Neuronal stem cell (in vitro differentiated cells): ENCODE measurements around the gene PAX2.

Source experiments
- DNase-seq: peaks from one replicate; pipeline ENCODE4 v3.0.0-alpha.2; 2013; ENCODE audit warnings: low spot score
- H2AFZ ChIP-seq: one replicate; pipeline ENCODE4 v1.6.1; 2013; ENCODE audit warnings: mild to moderate bottlenecking, low read length, inconsistent platforms
- H2AK5ac ChIP-seq: 2 replicates; pipeline ENCODE4 v1.6.1; 2013; ENCODE audit warnings: low read depth, mild to moderate bottlenecking, inconsistent platforms, low read length, moderate library complexity, mixed read lengths
- H2BK120ac ChIP-seq: 2 replicates; pipeline ENCODE4 v1.6.1; 2013; ENCODE audit warnings: low read depth, mild to moderate bottlenecking, inconsistent platforms, low read length, moderate library complexity, mixed read lengths
- H2BK12ac ChIP-seq: one replicate; pipeline ENCODE4 v1.6.1; 2013; ENCODE audit warnings: low read length, inconsistent platforms
- H2BK15ac ChIP-seq: 2 replicates; pipeline ENCODE4 v1.6.1; 2013; ENCODE audit warnings: mild to moderate bottlenecking, low read length, inconsistent platforms, mixed read lengths
- H2BK5ac ChIP-seq: one replicate; pipeline ENCODE4 v1.6.1; 2013; ENCODE audit warnings: inconsistent platforms, mild to moderate bottlenecking, low read length, moderate library complexity
- H3K14ac ChIP-seq: one replicate; pipeline ENCODE4 v1.6.1; 2013; ENCODE audit warnings: low read length, inconsistent platforms
- H3K18ac ChIP-seq: 2 replicates; pipeline ENCODE4 v1.6.1; 2013; ENCODE audit warnings: low read length, inconsistent platforms
- H3K23ac ChIP-seq: 2 replicates; pipeline ENCODE4 v1.6.1; 2013; ENCODE audit warnings: low read depth, mild to moderate bottlenecking, mixed read lengths, low read length, inconsistent platforms; ENCODE audit not compliant: poor library complexity
- H3K27ac ChIP-seq: replicated peaks from 3 replicates; pipeline ENCODE4 v1.5.1; 2013; ENCODE audit warnings: low read length, inconsistent platforms
- H3K27me3 ChIP-seq, 3 experiments: 2 replicates each; pipeline ENCODE4 v1.6.1; 2013; ENCODE audit warnings: low read length in 3 of 3, mild to moderate bottlenecking in 2 of 3, inconsistent platforms in 1 of 3, low read depth in 1 of 3, mixed read lengths in 1 of 3, moderate library complexity in 1 of 3; ENCODE audit not compliant: control insufficient read depth in 3 of 3, insufficient read depth in 3 of 3
- H3K36me3 ChIP-seq, 2 donors: replicated peaks in 1 of 2; 2 replicates each; pipeline ENCODE4 v1.6.1; 2013; ENCODE audit warnings: low read length in 2 of 2; ENCODE audit not compliant: control insufficient read depth in 2 of 2, insufficient read depth in 2 of 2
- H3K4ac ChIP-seq: 2 replicates; pipeline ENCODE4 v1.6.1; 2013; ENCODE audit warnings: inconsistent platforms, mild to moderate bottlenecking, low read length, moderate library complexity
- H3K4me1 ChIP-seq, 2 donors: 1 replicate in 1 of 2; 2 replicates in 1 of 2; pipeline ENCODE4 v1.6.1; 2013; ENCODE audit warnings: low read length in 2 of 2, low read depth in 1 of 2; ENCODE audit not compliant: control insufficient read depth in 2 of 2, insufficient read depth in 1 of 2
- H3K4me2 ChIP-seq: one replicate; pipeline ENCODE4 v1.6.1; 2013; ENCODE audit warnings: mild to moderate bottlenecking, low read length, inconsistent platforms; ENCODE audit not compliant: insufficient read depth, poor library complexity, severe bottlenecking
- H3K4me3 ChIP-seq, 2 donors: 2 replicates each; pipeline ENCODE4 v1.5.1; 2013; ENCODE audit warnings: low read length in 2 of 2, mild to moderate bottlenecking in 2 of 2, inconsistent platforms in 1 of 2, moderate library complexity in 1 of 2
- H3K79me1 ChIP-seq: one replicate; pipeline ENCODE4 v1.6.1; 2013; ENCODE audit warnings: low read depth, mild to moderate bottlenecking, inconsistent platforms, low read length, moderate library complexity
- H3K9ac ChIP-seq: one replicate; pipeline ENCODE4 v1.6.1; 2013; ENCODE audit warnings: mild to moderate bottlenecking, low read depth, low read length, inconsistent platforms; ENCODE audit not compliant: poor library complexity
- H3K9me3 ChIP-seq, 2 donors: replicated peaks in 1 of 2; 2 replicates each; pipeline versions ENCODE3 to v1.6.1; 2013; ENCODE audit warnings: low read length in 2 of 2, mild to moderate bottlenecking in 2 of 2, inconsistent platforms in 1 of 2, low read depth in 1 of 2, mixed read lengths in 1 of 2, moderate library complexity in 1 of 2; ENCODE audit not compliant: control insufficient read depth in 2 of 2, insufficient read depth in 1 of 2
- H4K8ac ChIP-seq: one replicate; pipeline ENCODE4 v1.6.1; 2013; ENCODE audit warnings: low read depth, mild to moderate bottlenecking, inconsistent platforms, low read length, moderate library complexity
- H4K91ac ChIP-seq: one replicate; pipeline ENCODE4 v1.6.1; 2013; ENCODE audit warnings: low read length, low read depth, mild to moderate bottlenecking, inconsistent platforms; ENCODE audit not compliant: poor library complexity
- WGBS, 2 donors: extraction: QIAGEN DNeasy Blood & Tissue Kit; methylation state at CpG; one replicate each; pipeline ENCODE4 v1.1.7; 2013; ENCODE audit warnings: missing lambda C conversion rate in 2 of 2, mixed read lengths in 1 of 2; ENCODE audit not compliant: insufficient read length in 2 of 2, insufficient replicate concordance in 1 of 2; ENCODE audit errors: extremely low coverage in 2 of 2; 5-methylcytosine and 5-hydroxymethylcytosine counted together

The PAX2 gene

DNA sequence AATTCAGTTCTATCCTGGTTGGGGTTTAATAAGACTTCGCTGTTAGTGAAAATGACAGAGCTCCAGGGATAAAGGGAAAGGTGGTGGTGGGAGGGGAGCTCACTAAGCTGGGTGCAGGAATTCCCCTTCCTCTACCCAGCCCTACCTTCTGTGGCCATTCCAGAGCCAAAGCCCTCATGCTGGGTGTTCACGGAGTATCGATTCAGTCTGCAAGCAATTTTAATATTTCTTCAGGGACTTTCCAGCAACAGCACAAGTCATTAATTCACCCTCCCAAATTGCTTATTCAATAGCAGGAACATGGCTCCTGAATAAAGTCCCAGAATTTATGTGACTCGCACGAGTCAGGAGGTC, 22.0 kb downstream of the PAX2 start:
- Histone ChIP-seq H3K4me1 (no peaks in the 10 kb centered on the region), H2AK5ac (no peak overlapping the region), H2BK15ac (no peak overlapping the region)

DNA sequence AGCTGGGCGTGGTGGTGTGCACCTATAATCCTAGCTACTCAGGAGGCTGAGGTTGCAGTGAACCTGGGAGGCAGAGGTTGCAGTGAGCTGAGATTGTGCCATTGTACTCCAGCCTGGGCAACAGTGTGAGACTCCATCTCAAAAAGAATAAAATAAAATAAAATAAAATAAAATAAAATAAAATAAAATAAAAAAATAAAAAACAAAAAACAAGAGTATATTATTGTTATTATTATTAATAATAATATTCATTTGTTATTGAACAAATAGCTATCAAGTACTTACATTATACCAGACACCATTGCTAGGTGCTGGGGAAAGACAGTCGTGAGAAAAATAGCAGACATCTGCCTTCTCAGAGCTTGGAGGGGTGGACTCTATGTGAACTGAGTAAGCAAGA, 24.1 kb downstream of the PAX2 start:
- Histone ChIP-seq H3K9ac (no peak overlapping the region), H2AK5ac (no peak overlapping the region), H3K4me1 (no peaks in the 10 kb centered on the region), H2BK15ac (no peak overlapping the region), H3K4me3 (no peak overlapping the region), H3K36me3 (no peaks in the 10 kb centered on the region), H3K4ac (no peak overlapping the region), H2BK120ac (no peak overlapping the region), H4K91ac (no peak overlapping the region), H3K27me3 (peaks cover 0 to 27% (median 0%) of the 10 kb centered on the region in 3 experiments), H2BK5ac (no peak overlapping the region), H3K18ac (no peak overlapping the region), H3K9me3 (no peaks in the 10 kb centered on the region), H2AFZ (no peak overlapping the region), H3K23ac (no peak overlapping the region), H3K14ac (no peak overlapping the region), H2BK12ac (no peak overlapping the region), H3K27ac (no peak overlapping the region), H4K8ac (no peak overlapping the region), H3K4me2 (no peak overlapping the region), H3K79me1 (no peaks in the 10 kb centered on the region)
- no CpG with 5 or more reads among the region's 2 CpGs for WGBS, 2 donors
- DNase-seq = no peak

More for the DNA sequence above, 22.0 kb downstream of the PAX2 start:
- no peak overlapping the region for H3K18ac ChIP-seq
- no peak overlapping the region for H3K27ac ChIP-seq
- no peak overlapping the region for H3K4me3 ChIP-seq
- H3K79me1 ChIP-seq = no peaks in the 10 kb centered on the region
- H2BK5ac ChIP-seq = no peak overlapping the region
- H3K27me3 ChIP-seq = peaks cover 0 to 37% (median 0%) of the 10 kb centered on the region in 3 experiments
- WGBS, 2 donors = no CpG with 5 or more reads among the region's 5 CpGs
- no peak overlapping the region for H3K14ac ChIP-seq
- H4K8ac ChIP-seq = no peak overlapping the region
- DNase-seq = no peak
- H2BK120ac ChIP-seq = no peak overlapping the region
- H3K4ac ChIP-seq = no peak overlapping the region
- H2BK12ac ChIP-seq = no peak overlapping the region
- no peak overlapping the region for H3K9ac ChIP-seq
- H4K91ac ChIP-seq = no peak overlapping the region
- no peak overlapping the region for H3K23ac ChIP-seq
- H3K4me2 ChIP-seq = no peak overlapping the region
- no peaks in the 10 kb centered on the region for H3K36me3 ChIP-seq
- H2AFZ ChIP-seq = no peak overlapping the region
- no peaks in the 10 kb centered on the region for H3K9me3 ChIP-seq

DNA sequence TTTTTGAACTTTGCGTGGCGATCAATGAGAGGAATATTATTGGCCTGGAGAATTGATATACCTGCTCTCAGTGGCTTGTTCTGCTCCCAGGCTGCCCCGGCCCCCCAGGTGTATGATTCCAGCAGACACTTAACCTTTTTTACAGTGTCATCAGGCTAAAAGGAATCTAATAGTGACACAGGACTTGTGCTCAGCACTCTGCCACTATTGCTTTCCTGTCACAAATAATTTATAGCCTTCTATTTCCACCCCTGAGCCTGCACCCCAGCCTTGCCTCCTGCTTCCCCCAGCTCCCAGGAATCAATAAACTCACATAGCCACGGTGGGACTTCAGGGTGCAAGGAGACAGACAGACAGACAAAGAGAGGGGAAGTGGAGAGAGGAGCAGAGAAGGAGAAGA, 28.3 kb downstream of the PAX2 start:
- H2AFZ ChIP-seq = no peak overlapping the region
- no peak overlapping the region for H3K9ac ChIP-seq
- H3K79me1 ChIP-seq = no peaks in the 10 kb centered on the region
- no peak overlapping the region for H3K27ac ChIP-seq
- no peak overlapping the region for H2BK120ac ChIP-seq
- H3K14ac ChIP-seq = no peak overlapping the region
- no peak overlapping the region for H3K23ac ChIP-seq
- H2AK5ac ChIP-seq = no peak overlapping the region
- peaks cover 0 to 18% (median 0%) of the 10 kb centered on the region in 3 experiments for H3K27me3 ChIP-seq
- peaks cover 0 to 4% of the 10 kb centered on the region in 2 donors for H3K4me1 ChIP-seq
- DNase-seq = no peak
- no peak overlapping the region for H4K8ac ChIP-seq
- no peak overlapping the region for H3K4me3 ChIP-seq
- WGBS, 2 donors = no CpG with 5 or more reads among the region's 4 CpGs
- no peak overlapping the region for H4K91ac ChIP-seq
- no peak overlapping the region for H2BK12ac ChIP-seq
- no peak overlapping the region for H3K4ac ChIP-seq
- H3K9me3 ChIP-seq = no peaks in the 10 kb centered on the region
- H3K18ac ChIP-seq = no peak overlapping the region
- no peaks in the 10 kb centered on the region for H3K36me3 ChIP-seq
- no peak overlapping the region for H3K4me2 ChIP-seq
- H2BK15ac ChIP-seq = no peak overlapping the region
- no peak overlapping the region for H2BK5ac ChIP-seq

DNA sequence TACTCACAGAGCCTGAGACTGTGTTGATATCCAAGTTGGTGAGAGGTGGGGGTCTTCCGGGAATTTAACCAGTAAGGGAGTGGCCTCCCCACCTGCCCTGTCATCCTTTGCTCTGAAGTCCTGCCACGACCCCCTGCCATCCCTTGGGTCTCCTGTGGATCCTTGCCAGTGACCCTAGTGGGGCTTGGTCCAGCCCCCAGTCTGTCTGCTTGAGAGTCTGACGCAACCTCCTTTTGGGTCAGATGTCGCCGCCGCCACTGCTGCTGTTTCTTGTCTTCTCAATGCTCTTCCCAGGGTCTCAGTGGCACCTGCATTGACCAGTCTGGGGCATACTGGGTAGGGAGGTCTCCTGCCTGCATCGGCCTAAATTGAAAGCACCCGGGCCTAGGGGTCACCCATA, 28.8 kb downstream of the PAX2 start:
- H3K4me2 ChIP-seq = no peak overlapping the region
- no peak overlapping the region for H3K4ac ChIP-seq
- H3K27me3 ChIP-seq = peaks cover 0 to 24% (median 2%) of the 10 kb centered on the region in 3 experiments
- no peak overlapping the region for H3K18ac ChIP-seq
- no peak overlapping the region for H4K91ac ChIP-seq
- H2BK120ac ChIP-seq = no peak overlapping the region
- no peak overlapping the region for H2AK5ac ChIP-seq
- H3K14ac ChIP-seq = no peak overlapping the region
- H2AFZ ChIP-seq = no peak overlapping the region
- H3K9ac ChIP-seq = no peak overlapping the region
- no peak overlapping the region for H4K8ac ChIP-seq
- whole genome bisulfite sequencing, 2 donors = no CpG with 5 or more reads among the region's 8 CpGs
- DNase-seq = no peak
- no peaks in the 10 kb centered on the region for H3K36me3 ChIP-seq
- no peak overlapping the region for H2BK5ac ChIP-seq
- no peak overlapping the region for H2BK15ac ChIP-seq
- H3K23ac ChIP-seq = no peak overlapping the region
- no peaks in the 10 kb centered on the region for H3K79me1 ChIP-seq
- H2BK12ac ChIP-seq = no peak overlapping the region
- no peak overlapping the region for H3K4me3 ChIP-seq
- H3K9me3 ChIP-seq = no peaks in the 10 kb centered on the region
- H3K4me1 ChIP-seq = peaks cover 0 to 4% of the 10 kb centered on the region in 2 donors
- H3K27ac ChIP-seq = no peak overlapping the region
